Stimulated activated CD8-positive, alpha-beta memory T cell treated with anti-CD3 and anti-CD28 coated beads, Interleukin-7, amount 100 ng/mL, for 48 hours (primary cell): Measurements from ENCODE around the gene DMTF1.
"Not testable (repeated sequence)": the region's sequence is repeated elsewhere in the genome, so short reads cannot be mapped to it uniquely, and the experiment has no call there.

Source experiments
- DNase-seq, 2 donors: peaks; one replicate each; pipeline ENCODE4 v3.0.0-alpha.2; 2020; ENCODE audit warnings: low read depth in 1 of 2; ENCODE audit errors: extremely low read depth in 1 of 2

DMTF1 gene

DNA sequence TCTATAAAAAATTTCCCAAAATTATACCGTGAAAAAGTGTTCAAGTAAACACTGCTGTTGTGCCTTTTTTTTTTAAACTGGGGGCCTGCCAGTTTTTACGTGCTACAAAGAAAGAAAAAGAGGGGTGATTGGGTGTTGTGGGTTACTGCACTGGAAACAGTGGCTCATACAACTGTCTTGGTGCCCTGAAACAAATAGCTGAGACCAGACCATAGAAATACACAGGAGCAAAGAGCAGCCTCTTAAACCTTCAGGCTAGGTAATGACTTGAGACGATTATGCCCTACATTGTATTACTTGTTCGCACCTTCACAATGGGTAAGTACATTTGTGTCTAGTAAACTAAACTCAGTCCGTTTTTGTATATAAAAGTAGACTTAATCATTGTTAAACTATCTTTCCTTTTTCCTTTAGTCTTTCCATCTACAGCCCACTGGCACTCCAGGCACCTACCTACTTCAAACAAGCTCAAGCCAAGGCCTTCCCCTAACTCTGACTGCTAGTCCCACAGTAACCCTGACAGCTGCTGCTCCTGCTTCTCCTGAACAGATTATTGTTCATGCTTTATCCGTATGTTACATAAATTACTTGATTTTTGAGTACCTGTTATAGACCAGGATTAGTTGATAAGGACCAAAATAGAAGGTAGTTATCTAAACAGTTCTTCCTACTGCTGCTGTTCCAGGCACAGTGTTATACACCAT lies 40.7 kb downstream of the DMTF1 start:
- no peak for DNase-seq

DNA sequence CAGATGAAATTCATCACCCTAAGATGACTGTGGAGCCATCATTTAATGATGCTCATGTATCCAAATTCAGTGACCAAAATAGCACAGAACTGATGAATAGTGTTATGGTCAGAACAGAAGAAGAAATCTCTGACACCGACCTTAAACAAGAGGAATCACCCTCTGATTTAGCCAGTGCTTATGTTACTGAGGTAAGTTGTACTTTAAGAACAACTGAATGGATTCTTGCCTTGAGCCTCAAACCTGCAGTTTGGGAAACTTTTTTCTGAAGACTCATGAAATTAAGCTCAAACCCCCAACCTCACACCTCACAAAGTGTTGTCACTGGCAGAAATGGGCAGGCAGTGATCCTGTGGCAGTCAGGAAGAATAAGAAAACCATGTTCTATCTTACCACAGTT lies 41.7 kb downstream of the DMTF1 start:
- no peak for DNase-seq

DNA sequence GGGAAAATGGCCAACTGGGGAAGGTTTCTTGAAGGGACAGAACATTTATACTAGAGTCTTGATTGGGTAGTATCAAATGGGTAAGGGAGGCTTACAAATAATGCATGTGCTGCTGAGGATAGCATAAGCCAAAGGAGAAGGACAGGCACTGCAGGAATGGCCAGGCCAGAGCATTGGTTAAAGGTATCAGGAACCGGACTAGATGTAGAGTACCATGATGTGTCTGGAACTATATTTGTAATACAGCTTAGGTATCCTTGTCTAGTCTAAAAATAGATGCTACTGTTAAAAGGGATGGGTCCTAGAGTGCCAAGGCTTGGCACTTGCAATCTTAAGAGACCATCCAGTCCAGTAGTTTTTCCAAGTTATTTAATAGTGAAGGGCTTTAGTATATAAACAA lies 47.0 kb downstream of the DMTF1 start:
- no peak for DNase-seq

DNA sequence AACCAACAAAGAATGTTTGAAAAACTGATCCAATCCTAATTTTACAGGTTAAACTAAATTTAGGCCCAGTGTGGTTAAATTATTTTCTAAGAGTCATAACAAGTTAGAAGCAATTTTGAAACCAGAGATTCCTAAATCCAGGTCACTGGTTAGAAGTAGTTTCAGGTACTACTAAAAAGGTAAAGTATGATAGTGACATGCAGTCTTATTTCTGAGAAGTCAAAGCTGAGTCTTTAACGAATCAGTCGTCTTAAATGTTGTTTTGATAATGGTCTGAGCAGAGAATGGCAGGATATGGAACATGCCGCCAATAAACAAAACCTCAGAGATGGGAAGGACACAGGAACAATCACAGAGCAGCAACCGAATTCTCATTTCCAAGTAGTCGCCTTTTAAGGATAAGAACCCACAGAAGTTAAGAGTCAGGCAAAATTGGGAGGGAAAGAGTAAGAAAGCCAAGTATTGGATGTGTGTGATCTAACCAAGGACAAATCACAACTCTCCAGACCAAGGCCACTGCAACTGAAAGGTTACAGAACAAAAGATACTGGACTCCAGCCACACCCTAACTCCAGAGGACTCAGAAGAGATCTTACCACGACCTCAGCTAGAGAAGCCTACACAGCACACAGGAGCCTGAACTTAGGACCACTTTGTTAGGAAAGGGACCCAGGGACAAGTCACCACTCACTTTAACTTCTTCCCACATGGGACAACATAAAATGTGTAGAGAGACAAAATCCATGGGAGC lies 47.6 kb downstream of the DMTF1 start:
- no peak for DNase-seq

DNA sequence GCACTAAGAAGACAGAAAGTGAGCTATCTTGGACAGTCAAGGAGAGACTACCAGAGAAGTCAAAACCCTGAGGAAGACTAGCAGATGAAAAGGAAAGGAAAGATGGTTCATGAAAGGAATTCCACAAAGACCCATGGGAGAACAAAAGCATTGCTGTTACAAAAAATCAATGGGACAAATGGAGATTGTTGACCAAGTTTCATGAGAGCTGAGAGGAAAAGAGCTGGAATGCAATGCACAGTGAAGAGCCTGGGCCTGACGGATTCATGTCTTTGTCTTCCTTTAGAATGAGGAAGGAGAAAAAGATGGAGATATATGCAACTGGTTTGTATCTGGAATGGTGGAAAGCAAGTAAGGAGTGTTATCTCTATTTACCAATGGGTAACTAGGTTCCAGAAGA lies 50.0 kb downstream of the DMTF1 start:
- DNase-seq, result no peak

DNA sequence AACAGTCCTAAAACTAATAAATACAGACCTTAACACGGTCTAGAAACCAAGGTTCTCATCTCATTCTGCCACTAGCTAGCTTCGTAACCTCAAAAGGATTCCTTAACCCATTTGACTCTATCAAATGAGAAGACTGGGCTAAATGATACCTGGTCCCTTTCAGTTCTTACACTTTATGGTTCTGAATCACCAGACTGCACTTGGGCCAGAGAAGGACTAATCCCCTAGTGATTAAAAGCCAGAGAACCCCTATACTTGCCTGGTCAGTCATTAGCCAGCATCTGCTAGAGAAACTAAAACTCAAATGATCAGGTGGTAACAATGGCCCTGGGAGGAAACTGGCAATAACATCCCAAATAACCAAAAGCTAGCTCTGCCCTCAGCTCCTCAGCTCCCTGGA lies 50.5 kb downstream of the DMTF1 start:
- DNase-seq, result no peak

DNA sequence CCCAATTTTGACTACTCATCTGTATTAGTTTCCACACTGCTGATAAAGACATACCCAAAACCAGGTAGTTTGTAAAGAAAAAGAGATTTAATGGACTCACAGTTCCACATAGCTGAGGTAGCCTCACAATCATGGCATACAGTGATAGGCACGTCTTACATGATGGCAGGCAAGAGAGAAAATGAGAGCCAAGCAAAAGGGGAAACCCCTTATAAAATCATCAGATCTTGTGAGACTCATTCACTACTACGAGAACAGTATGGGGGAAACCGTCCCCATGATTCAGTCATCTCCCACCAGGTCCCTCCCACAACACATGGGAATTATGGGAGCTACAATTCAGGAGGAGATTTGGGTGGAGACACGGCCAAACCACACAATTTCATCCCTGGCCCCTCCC lies 51.7 kb downstream of the DMTF1 start:
- not testable (repeated sequence) for DNase-seq

DNA sequence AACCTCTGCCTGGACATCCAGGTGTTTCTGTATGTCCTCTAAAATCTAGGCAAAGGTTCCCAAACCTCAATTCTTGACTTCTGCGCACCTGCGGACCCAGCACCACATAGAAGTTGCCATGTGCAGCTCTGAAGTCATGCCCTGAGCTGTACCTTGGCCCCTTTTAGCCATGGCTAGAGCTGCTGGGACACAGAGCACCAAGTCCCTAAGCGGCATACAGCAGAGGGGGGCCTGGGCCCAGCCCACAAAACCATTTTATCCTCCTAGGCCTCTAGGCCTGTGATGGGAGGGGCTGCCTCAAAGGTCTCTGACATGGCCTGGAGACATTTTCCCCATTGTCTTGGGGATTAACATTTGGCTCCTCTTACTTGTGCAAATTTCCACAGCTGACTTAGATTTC lies 52.7 kb downstream of the DMTF1 start:
- no peak for DNase-seq

DNA sequence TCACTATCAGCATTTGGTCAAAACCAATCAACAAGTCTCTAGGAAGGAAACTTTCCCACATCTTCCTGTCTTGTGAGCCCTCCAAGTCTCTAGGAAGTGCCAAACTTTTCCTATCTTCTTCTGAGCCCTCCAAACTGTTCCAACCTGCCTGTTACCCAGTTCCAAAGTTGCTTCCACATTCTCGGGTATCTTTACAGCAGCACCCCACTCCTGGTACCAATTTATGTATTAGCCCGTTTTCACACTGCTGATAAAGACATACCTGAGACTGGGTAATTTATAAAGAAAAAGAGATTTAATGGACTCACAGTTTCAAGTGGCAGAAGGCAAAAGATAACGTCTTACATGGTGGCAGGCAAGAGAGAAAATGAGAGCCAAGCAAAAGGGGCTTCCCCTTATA lies 53.4 kb downstream of the DMTF1 start:
- not testable (repeated sequence) for DNase-seq

DNA sequence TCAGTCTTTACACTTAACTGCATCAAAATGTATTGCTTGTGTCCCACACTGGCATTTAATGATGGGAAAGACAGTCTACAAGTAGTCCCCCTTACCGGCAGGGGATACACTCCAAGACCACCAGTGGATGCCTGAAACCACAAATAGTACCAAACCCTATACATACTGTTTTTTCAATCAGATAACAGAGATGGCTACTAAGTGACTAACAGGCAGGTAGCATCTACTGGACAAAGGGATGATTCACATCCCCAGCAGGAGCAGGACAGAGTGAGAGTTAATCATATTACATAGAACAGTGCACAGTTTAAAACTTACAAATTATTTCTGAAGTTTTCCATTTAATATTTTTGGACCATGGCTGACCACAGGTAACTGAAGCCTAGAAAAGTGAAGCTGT lies 54.1 kb downstream of the DMTF1 start:
- DNase-seq, result no peak

DNA sequence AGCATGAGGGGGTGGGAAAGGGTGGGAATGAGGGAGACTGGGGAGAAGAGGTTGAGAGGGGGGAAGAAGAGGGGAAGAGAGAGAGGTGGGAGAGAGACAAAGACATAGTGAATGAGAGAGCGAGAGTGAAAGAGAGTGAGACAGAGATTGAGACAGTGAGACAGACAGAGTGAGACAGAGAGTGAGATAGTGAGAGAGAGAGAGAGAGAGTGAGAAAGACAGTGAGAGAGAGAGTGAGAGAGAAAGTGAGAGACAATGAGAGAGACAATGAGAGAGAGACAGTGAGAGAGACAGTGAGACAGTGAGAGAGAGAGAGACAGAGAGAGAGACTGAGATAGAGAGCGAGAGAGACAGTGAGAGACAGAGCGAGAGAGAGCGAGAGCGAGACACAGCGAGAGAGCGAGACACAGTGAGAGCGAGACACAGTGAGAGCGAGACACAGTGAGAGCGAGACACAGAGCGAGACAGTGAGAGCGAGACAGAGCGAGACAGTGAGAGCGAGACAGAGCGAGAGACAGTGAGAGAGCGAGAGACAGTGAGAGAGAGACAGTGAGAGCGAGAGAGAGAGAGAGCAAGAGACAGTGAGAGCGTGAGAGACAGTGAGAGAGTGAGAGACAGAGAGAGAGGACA lies 57.2 kb downstream of the DMTF1 start:
- no peak for DNase-seq

DNA sequence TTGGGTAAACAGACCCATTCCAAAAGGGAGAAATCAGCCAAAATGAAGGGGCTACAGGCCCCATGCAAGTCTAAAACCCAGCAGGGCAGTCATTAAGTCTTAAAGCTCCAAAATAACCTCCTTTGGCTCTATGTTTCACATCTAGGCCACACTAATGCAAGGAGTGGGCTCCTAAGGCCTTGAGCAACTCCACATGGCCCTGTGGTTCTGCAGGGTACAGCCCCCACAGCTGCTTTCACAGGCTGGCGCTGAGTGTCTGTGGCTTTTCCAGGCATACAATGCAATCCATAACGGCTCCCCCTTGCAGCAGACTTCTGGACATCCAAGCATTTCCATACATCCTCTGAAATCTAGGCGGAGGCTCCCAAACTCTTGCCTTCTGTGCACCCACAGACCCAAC lies 58.3 kb downstream of the DMTF1 start:
- DNase-seq, result no peak

DNA sequence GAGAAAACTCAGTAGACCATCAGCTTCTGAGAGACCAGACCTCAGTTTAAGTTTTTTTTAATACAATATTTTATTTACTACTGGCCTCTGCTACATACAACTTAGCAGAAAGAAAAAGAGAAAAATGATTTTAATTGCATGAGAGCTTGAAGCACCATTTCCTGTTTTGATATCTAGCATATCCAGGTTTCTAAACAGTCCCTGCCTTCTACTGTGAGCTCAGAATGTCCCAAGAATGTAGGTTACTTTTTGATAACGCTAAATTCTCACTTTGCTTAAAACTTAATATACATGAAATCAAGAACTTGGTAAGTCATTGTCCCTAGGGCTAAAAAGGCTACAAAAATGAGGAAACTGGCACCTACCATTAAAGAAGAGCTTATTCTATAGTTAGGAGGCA lies 60.2 kb downstream of the DMTF1 start:
- DNase-seq, result no peak

DNA sequence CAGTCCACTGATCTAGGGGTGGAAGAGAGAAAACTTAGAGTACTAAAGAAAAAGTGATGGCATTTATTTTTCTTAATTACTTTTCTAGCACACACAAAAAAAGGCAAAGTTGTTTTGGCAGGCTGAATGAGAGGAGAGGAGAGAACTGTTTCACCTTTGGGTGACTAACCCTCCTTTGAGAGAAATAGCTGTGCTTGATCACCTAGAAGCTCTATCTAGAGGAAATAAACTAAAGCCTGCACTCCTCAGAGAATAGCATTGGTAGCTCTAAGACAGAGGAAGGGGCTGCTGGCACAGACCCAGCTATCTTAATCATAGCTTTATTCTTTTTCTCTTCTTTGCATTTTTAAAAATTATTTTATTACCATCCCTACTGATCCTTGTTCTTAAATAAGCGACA lies 61.0 kb downstream of the DMTF1 start:
- DNase-seq, result no peak

DNA sequence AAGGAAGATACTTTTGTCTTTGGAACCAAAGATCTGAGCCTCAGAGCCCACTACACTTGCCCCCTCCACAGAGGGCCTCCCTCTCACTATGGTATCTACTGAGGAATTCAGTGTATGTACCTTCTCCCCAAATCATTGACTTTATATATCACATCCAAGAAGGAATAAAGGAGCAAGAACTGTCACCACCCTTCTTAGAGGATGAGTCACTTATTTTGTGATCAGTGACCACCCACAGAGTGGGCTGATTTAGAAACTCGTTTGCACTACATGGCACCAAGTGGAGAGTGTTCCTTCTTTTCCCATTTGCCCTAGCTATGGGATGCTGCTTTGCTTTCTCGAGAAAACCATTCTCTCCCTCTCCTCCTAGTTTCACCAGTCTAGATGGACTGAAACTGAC lies 61.6 kb downstream of the DMTF1 start:
- DNase-seq, result no peak

DNA sequence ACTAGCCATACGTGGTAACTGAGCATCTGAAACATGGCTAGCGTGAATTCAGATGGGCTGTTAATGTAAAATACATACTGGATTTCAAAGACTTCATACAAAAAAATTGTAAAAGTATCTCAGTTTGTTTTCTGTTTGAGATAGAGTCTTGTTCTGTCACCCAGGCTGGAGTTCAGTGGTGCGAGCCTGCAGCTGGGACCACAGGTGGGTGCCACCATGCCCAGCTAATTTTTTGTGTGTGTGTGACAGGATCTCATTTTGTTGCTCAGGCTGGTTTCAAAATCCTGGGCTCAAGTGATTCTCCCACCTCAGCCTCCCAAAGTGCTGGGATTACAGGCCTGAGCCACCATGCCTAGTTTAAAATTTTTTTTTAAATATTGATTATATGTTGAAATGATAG lies 62.8 kb downstream of the DMTF1 start:
- no peak for DNase-seq

DNA sequence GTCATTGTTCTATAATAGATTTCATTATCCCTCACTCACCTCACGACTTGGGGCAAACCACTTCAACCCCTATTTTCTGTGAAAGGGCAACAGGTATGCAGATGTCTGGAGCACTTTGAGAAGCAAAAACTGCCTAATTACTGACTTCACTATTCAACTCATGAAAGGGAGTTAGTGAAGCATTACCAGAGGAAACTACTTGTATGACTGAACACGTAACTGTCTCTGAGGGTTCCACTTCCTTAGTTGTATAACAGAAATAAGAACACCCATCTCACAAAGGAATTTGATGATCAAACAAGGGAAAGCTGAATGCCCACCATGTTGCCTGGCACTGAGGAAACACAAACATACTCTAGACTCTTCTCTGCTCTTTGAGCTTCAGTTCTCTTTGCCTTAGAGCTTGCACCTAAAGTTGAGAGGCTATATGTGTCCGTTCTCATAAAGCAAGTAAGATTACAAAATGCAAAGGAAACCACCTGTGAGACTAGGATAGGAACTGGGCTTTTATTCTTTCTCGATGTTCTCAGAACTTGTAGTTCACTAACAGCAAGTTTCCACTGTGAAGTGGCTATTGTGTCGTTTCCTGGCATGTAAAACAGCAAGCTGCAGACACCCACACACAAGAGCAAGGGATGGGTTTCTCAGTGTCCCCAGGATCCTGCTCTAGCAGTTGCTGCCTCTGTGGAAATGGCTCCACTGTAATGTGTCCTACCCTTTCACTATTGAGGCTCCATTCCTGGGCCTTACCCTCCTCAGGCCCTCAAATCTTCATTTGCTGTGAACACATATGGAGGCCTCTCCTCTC lies 64.7 kb downstream of the DMTF1 start:
- DNase-seq, result peak in 1 of 2 donors; percentile 42

DNA sequence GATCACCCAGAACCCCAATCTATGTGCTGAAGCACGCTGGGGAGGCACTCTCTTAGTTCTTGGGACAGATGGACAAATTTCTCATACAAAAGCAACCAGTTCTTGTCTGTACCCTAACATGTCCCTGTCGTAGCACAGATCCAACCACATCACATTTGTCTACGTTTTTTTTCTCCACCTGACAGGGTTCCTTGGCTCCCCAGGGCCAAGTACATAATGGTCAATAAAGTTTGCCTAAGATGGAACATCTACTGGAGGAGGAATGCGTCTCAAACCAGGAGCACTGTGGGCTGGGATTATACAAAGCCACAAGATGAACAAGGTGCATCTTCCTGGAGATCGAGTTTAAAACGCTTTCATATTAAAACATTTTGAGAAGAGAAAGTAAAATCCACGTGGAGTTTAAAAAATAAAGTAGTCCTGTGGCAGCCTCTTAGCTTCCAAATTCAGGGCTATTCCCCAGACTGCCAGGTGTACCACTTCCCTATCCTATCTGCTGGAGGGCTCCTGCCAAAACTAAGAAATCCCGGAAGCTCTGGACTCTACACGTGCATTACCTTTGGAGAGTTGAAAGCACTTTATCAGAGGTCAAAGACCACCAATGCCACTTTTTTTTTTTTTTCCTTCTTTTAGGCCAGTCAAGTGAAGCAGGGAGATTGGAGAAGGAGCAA lies 65.9 kb downstream of the DMTF1 start:
- DNase-seq, result no peak

DNA sequence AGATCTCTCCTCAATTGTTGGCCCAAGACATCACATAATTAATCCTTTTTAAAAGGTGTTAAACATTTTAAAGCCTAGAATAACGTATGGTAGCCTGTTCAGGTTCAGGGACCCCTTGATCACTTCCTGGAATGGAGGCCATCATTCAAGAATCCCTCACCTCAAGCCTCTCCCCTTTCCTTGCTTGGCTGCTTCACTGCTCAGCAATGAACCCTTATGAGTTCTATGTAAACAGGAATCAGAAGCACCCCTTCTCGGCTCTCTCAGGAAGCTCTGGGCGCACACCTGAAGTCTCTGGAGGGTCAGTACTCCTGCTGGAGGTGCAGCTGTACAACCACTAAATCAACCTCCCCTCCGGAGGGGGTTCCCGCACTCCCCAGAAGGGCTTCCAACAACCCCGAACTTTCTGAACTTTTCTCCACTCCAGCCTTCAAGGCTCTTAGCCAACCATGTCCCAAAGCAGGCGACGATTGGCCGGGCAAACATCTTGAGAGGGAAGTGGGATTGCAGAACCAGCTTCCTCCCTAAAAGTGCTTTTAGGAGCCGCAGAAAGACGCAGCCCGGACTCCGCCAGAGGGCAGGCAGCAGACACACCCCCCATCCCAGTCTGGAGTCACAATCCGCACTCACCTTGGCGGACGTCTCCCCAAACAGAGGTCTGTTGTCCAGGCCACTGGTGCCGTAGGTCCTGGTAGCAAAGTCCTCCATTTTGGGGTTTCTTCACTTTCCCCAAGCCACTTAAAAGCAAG lies 66.7 kb downstream of the DMTF1 start:
- no peak for DNase-seq

DNA sequence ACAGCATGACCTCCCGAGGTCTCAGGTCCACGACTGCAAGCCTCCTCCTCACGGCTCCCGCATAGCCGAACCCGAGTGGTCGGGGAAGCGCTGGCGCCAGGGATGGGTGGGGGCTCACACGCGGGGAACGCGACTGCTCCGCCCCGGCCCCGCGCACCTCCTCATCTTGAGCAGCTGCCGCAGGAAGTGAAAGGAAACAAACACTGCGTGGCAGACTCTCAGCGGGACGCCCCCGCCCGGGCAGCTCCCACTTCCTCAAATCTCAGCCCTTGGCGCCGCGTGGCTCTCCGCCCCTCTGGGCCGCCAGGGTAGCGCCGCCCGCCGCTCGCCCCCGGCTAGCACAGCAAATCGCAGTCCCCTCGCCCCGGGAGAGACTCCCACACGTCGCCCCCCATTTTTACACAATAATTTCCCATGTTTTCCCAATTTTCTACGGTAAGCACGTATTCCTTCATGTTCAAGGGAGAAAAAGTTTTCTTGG lies 67.3 kb downstream of the DMTF1 start, which contains the start of gene TMEM243:
Gene TMEM243 (minus strand): TSS at position 188 of the 481 bp plus-strand sequence. CDS start 229 bp downstream, outside the sequence.
- peak; percentile 71 to 74 for DNase-seq
